HEK293 (cell line): Measurements from ENCODE around the gene INO80E.

Source experiments
- CTCF ChIA-PET: fragments of 350-600 bp; formaldehyde crosslinking; extraction: SDS; loops from one replicate; lab custom pipeline; 2021; ENCODE audit warnings: antibody characterized with exemption; lab: Yijun Ruan, JAX
- POLR2A ChIA-PET: fragments of 300-600 bp; formaldehyde crosslinking; extraction: SDS; loops from one replicate; lab custom pipeline; 2020; ENCODE audit warnings: antibody characterized with exemption, inconsistent platforms; lab: Yijun Ruan, JAX
- H3K27ac ChIP-seq: fragments of 200-500 bp; sonication (Bioruptor generic); 2 replicates; pipeline ENCODE4 v1.5.1; 2014; ENCODE audit warnings: low read depth, low read length, control low read depth, inconsistent platforms; ENCODE audit errors: extremely low read depth
- H3K36me3 ChIP-seq, 2 experiments: fragments of 200-500 bp in 1 of 2; sonication (Bioruptor generic) in 1 of 2; 1 replicate in 1 of 2; 2 replicates in 1 of 2; pipeline ENCODE4 v1.5.1; 2014 to 2017; ENCODE audit warnings: inconsistent platforms in 2 of 2, low read length in 2 of 2; ENCODE audit not compliant: control insufficient read depth in 2 of 2, insufficient read depth in 1 of 2
- H3K4me1 ChIP-seq: fragments of 200-500 bp; sonication (Bioruptor generic); 2 replicates; pipeline ENCODE4 v1.5.1; 2014; ENCODE audit warnings: mild to moderate bottlenecking, low read length, inconsistent platforms; ENCODE audit not compliant: control insufficient read depth, insufficient read depth
- H3K4me3 ChIP-seq: 2 replicates; pipeline ENCODE4 v1.5.1; 2011; ENCODE audit warnings: low read depth, mild to moderate bottlenecking, control low read depth, low read length, moderate library complexity
- H3K9me3 ChIP-seq: fragments of 200-500 bp; sonication (Bioruptor generic); 2 replicates; pipeline ENCODE4 v1.5.1; 2014; ENCODE audit warnings: low read depth, low read length, inconsistent platforms; ENCODE audit not compliant: control insufficient read depth, insufficient read depth
- FEZF1 ChIP-seq: fragments of 450-650 bp; formaldehyde crosslinking; IDR thresholded peaks from 2 replicates; pipeline ENCODE4 v1.5.1; 2016; ENCODE audit warnings: missing biosample characterization, missing genetic modification characterization
- SP2 ChIP-seq: fragments of 450-650 bp; formaldehyde crosslinking; IDR thresholded peaks from 2 replicates; pipeline ENCODE4 v1.5.1; 2016; ENCODE audit warnings: missing biosample characterization, missing genetic modification characterization
- ZFP37 ChIP-seq: fragments of 450-650 bp; formaldehyde crosslinking; IDR thresholded peaks from 2 replicates; pipeline ENCODE4 v1.5.1; 2016; ENCODE audit warnings: missing biosample characterization, missing genetic modification characterization
- ZNF2 ChIP-seq: fragments of 450-650 bp; formaldehyde crosslinking; IDR thresholded peaks from 2 replicates; pipeline ENCODE4 v1.5.1; 2016; ENCODE audit warnings: missing biosample characterization, missing genetic modification characterization
- ZNF302 ChIP-seq: fragments of 450-650 bp; formaldehyde crosslinking; IDR thresholded peaks from 2 replicates; pipeline ENCODE4 v1.5.1; 2016; ENCODE audit warnings: missing biosample characterization, missing genetic modification characterization, low read depth
- ZNF548 ChIP-seq: fragments of 450-650 bp; formaldehyde crosslinking; IDR thresholded peaks from 2 replicates; pipeline ENCODE4 v1.5.1; 2016; ENCODE audit warnings: missing biosample characterization, missing genetic modification characterization
- TF ChIP-seq, protein P1 (sequence below): fragments of 450-650 bp; formaldehyde crosslinking; IDR thresholded peaks from 2 replicates; pipeline ENCODE4 v1.5.1; 2016; ENCODE audit warnings: missing biosample characterization, missing genetic modification characterization
- TF ChIP-seq, protein P2 (sequence below): fragments of 450-650 bp; formaldehyde crosslinking; IDR thresholded peaks from 2 replicates; pipeline ENCODE4 v1.5.1; 2016; ENCODE audit warnings: missing biosample characterization, missing genetic modification characterization
- TF ChIP-seq, protein P3 (sequence below): fragments of 450-650 bp; formaldehyde crosslinking; conservative IDR thresholded peaks from 2 replicates; pipeline ENCODE4 v1.5.1; 2016; ENCODE audit warnings: low read depth, missing biosample characterization, missing genetic modification characterization

Gene INO80E

DNA sequence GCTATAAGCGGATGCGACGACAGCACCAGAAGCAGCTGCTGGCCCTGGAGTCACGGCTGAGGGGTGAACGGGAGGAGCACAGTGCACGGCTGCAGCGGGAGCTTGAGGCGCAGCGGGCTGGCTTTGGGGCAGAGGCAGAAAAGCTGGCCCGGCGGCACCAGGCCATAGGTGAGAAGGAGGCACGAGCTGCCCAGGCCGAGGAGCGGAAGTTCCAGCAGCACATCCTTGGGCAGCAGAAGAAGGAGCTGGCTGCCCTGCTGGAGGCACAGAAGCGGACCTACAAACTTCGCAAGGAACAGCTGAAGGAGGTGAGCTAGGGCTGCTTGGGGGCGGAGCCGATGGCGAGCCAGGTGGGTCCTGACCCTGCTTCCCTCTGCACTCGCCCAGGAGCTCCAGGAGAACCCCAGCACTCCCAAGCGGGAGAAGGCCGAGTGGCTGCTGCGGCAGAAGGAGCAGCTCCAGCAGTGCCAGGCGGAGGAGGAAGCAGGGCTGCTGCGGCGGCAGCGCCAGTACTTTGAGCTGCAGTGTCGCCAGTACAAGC is 10.7 kb upstream of the INO80E start:
- ChIA-PET POLR2A (interaction anchor here (0.5 to 2.7 kb wide), 6 partner anchors 9 to 86 kb away, joined by 3 to 22 read pairs (median 5); partner anchors contain the start of genes HIRIP3, SEZ6L2 and TAOK2), CTCF (interaction anchor here (0.6 to 1.4 kb wide), 2 partner anchors 9 to 46 kb away, joined by 4 to 5 read pairs; no protein-coding TSS in a partner anchor)
- H3K4me1 ChIP-seq: no peaks in the 10 kb centered on the region
- TF ChIP-seq, protein P1, sequence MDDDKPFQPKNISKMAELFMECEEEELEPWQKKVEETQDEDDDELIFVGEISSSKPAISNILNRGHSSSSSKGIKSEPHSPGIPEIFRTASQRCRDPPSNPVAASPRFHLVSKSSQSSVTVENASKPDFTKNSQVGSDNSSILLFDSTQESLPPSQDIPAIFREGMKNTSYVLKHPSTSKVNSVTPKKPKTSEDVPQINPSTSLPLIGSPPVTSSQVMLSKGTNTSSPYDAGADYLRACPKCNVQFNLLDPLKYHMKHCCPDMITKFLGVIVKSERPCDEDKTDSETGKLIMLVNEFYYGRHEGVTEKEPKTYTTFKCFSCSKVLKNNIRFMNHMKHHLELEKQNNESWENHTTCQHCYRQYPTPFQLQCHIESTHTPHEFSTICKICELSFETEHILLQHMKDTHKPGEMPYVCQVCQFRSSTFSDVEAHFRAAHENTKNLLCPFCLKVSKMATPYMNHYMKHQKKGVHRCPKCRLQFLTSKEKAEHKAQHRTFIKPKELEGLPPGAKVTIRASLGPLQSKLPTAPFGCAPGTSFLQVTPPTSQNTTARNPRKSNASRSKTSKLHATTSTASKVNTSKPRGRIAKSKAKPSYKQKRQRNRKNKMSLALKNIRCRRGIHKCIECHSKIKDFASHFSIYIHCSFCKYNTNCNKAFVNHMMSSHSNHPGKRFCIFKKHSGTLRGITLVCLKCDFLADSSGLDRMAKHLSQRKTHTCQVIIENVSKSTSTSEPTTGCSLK: no peak
- TF ChIP-seq, protein P2, sequence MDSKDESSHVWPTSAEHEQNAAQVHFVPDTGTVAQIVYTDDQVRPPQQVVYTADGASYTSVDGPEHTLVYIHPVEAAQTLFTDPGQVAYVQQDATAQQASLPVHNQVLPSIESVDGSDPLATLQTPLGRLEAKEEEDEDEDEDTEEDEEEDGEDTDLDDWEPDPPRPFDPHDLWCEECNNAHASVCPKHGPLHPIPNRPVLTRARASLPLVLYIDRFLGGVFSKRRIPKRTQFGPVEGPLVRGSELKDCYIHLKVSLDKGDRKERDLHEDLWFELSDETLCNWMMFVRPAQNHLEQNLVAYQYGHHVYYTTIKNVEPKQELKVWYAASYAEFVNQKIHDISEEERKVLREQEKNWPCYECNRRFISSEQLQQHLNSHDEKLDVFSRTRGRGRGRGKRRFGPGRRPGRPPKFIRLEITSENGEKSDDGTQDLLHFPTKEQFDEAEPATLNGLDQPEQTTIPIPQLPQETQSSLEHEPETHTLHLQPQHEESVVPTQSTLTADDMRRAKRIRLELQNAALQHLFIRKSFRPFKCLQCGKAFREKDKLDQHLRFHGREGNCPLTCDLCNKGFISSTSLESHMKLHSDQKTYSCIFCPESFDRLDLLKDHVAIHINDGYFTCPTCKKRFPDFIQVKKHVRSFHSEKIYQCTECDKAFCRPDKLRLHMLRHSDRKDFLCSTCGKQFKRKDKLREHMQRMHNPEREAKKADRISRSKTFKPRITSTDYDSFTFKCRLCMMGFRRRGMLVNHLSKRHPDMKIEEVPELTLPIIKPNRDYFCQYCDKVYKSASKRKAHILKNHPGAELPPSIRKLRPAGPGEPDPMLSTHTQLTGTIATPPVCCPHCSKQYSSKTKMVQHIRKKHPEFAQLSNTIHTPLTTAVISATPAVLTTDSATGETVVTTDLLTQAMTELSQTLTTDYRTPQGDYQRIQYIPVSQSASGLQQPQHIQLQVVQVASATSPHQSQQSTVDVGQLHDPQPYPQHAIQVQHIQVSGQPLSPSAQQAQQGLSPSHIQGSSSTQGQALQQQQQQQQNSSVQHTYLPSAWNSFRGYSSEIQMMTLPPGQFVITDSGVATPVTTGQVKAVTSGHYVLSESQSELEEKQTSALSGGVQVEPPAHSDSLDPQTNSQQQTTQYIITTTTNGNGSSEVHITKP: no peak
- TF ChIP-seq SP2 (tag by site-specific recombination) (no peak), ZNF548 (tag by site-specific recombination) (no peak)
- H3K9me3 ChIP-seq: no peaks in the 10 kb centered on the region
- H3K27ac ChIP-seq: no peak overlapping the region
- peaks cover 52 to 100% of the 10 kb centered on the region in 2 experiments for H3K36me3 ChIP-seq
- H3K4me3 ChIP-seq: no peak overlapping the region

DNA sequence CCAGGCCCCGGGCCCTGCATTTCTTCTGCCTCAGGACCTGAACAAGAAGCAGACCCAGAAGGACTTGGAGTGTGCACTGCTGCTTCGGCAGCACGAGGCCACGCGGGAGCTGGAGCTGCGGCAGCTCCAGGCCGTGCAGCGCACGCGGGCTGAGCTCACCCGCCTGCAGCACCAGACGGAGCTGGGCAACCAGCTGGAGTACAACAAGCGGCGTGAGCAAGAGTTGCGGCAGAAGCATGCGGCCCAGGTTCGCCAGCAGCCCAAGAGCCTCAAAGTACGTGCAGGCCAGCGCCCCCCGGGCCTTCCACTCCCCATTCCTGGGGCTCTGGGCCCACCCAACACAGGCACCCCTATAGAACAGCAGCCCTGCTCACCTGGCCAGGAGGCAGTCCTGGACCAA is 9.8 kb upstream of the INO80E start:
- ChIA-PET CTCF (no interaction called here), POLR2A (interaction anchor here (0.8 to 2.9 kb wide), 6 partner anchors 8 to 73 kb away, joined by 3 to 22 read pairs (median 6); partner anchors contain the start of genes HIRIP3, KCTD13 and TAOK2)
- no peak overlapping the region for H3K27ac ChIP-seq
- TF ChIP-seq FEZF1: no peak
- no peak for TF ChIP-seq ZFP37 (tag by site-specific recombination)
- 0 out of 2 replicates have a peak, but pooled peaks have one; percentile 17 for TF ChIP-seq ZNF2
- no peak for TF ChIP-seq ZNF302 (tag by site-specific recombination)
- TF ChIP-seq, protein P3, sequence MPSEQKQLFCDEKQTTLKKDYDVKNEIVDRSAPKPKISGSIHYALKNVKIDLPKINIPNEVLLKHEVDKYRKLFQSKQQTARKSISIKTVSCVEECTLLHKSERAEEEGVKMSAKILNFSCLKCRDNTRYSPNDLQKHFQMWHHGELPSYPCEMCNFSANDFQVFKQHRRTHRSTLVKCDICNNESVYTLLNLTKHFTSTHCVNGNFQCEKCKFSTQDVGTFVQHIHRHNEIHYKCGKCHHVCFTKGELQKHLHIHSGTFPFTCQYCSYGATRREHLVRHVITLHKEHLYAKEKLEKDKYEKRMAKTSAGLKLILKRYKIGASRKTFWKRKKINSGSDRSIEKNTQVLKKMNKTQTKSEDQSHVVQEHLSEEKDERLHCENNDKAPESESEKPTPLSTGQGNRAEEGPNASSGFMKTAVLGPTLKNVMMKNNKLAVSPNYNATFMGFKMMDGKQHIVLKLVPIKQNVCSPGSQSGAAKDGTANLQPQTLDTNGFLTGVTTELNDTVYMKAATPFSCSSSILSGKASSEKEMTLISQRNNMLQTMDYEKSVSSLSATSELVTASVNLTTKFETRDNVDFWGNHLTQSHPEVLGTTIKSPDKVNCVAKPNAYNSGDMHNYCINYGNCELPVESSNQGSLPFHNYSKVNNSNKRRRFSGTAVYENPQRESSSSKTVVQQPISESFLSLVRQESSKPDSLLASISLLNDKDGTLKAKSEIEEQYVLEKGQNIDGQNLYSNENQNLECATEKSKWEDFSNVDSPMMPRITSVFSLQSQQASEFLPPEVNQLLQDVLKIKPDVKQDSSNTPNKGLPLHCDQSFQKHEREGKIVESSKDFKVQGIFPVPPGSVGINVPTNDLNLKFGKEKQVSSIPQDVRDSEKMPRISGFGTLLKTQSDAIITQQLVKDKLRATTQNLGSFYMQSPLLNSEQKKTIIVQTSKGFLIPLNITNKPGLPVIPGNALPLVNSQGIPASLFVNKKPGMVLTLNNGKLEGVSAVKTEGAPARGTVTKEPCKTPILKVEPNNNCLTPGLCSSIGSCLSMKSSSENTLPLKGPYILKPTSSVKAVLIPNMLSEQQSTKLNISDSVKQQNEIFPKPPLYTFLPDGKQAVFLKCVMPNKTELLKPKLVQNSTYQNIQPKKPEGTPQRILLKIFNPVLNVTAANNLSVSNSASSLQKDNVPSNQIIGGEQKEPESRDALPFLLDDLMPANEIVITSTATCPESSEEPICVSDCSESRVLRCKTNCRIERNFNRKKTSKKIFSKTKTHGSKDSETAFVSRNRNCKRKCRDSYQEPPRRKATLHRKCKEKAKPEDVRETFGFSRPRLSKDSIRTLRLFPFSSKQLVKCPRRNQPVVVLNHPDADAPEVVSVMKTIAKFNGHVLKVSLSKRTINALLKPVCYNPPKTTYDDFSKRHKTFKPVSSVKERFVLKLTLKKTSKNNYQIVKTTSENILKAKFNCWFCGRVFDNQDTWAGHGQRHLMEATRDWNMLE (tag by site-specific recombination): no peak
- TF ChIP-seq, all 188 proteins: peak for 1
- Histone ChIP-seq H3K36me3 (peaks cover 52 to 100% of the 10 kb centered on the region in 2 experiments), H3K4me3 (no peak overlapping the region), H3K9me3 (no peaks in the 10 kb centered on the region), H3K4me1 (no peaks in the 10 kb centered on the region)
